RPMI7951 (cell line): ENCODE measurements around the gene OXCT1. TPM values are rescaled to one million over a fixed set of nuclear protein-coding genes. Genes with fewer than 3 reads are reported as not detected.
"Not testable (repeated sequence)": the region's sequence is repeated elsewhere in the genome, so short reads cannot be mapped to it uniquely, and the experiment has no call there.

Experiments used
- DNase-seq: peaks from one replicate; pipeline ENCODE4 v3.0.0-alpha.2; 2012; ENCODE audit warnings: low read depth
- total RNA-seq: library from RNA; depleted of rRNA; stranded (reverse); fragments of >200 nt; shearing (Covaris generic); gene quantifications from 2 replicates; pipeline ENCODE4 v1.2.3, GENCODE V29; 2014

The OXCT1 gene
- total RNA-seq, 1 experiment from 2014 or later: 31.8 TPM

DNA sequence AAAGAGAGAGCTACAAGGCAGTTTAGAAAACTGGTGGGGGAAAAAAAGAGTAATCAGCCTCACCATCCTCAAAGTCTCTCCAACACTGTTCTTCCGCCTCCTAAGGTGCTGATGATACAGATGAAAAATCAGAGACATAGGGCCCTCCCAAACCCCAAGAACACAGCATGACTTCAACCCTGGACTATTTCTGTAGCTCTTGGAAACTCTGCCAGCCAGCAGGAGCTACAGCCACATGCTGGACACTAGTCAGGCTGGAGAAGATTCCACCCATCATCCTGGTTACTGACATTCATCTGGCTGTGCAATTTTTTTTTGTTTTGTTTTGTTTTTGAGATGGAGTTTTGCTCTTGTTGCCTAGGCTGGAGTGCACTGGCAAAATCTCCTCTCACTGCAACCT is 42.4 kb downstream of the OXCT1 start:
- DNase-seq: no peak

DNA sequence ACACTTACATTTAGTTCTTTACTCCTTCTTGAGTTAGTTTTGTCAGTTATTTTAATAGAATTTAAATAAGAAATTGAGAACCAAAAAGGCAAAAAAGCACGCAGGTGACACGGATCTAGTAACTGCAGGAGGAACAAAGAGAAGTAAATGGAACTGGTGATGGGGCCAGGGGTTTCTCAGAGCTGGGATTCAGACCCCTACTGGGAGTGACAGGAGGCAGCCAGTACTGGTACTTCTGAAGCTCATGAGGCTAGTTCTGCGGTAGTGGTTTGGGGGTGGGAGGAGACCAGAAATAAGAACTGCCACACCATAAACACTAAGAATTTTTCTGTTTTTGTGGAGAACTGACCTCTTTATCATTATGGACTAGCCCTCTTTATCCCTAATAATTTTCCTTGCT is 48.2 kb downstream of the OXCT1 start:
- DNase-seq: no peak

GRCh38 chr5:41821051-41821450 is 49.2 kb downstream of the OXCT1 start:
- DNase-seq: no peak

DNA sequence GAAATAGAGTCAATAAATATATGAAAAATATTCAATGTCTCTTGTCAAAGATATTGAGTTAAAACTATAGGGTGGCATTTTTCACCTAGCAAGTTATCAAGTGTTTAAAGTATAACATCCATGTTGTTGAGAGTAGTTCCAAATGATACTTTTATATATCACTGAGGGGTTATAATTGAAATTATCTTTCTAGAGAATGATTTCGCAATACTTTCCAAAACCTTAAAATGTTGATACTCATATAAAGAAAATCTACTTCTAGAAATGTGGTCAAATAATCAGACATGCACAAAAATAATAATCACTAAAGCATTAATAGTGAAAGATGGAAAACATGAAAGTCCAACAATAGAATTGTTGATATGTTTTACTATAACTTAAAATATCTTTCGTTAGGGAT is 50.1 kb downstream of the OXCT1 start:
- DNase-seq: no peak

GRCh38 chr5:41817625-41818301 is 52.5 kb downstream of the OXCT1 start:
- DNase-seq: no peak

DNA sequence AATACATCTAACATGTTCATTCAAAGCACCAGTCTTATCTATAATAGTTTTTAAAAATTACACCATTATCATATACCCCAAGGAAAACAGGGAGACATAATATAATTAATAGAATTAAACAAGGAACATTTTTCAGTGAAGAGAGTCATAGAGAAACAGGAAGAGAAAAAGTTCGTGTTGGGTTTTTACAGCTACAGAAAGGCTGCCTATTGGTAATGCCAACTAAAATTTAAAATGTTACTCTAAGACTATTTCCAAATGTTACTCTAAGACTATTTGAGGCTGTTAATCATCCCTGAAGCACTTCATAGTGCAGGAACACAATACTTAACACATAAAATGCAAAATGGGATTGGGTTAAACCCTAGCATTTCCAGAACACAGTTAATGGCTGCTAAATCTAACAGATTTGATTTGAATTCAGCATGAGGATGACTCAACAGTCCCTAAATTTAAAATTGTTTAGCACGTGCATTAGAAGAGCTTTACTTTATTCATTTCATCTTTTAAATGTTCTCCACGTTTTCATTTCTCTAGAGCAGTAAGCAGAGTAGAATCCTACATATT is 54.5 kb downstream of the OXCT1 start:
- no peak for DNase-seq

DNA sequence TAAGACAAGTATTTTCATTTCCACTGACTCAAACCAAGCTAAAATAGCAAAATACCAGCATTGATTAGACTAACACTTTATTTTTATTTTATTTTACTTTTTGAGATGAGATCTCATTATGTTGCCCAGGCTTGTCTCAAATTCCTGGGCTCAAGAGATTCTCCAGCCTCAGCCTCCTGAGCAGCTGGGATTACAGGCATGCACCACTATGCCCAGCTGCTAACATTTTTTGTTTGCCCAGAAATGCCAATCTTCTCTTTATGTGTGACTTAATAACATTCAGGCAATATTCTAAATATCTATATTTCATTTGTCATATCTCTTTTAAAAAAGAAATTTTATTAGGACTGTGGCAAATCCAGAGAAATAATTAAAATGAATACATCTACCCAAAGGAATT is 55.0 kb downstream of the OXCT1 start:
- DNase-seq: no peak

- DNase-seq: not testable (repeated sequence)
Measured at GRCh38 chr5:41814306-41814705, 55.9 kb downstream of the OXCT1 start.

DNA sequence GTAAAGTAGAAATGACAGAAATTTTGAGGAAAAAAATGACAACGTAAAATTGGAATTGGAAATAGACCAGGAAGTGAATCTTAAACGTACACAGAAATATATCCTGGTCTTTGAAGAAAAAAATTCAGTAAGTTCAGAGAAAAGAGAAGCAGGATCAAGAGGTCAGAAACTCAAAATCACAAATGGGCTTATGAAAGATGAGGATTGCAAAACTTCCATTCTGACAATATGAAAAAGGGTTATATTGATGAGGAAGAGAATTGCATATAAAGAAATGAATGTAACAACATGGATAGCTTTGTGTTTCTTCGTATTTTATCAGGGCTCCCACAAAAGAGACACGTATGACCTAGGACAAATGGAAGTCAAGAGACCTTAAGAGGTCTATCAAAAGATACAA is 58.1 kb downstream of the OXCT1 start:
- no peak for DNase-seq

GRCh38 chr5:41809128-41809527 is 61.1 kb downstream of the OXCT1 start:
- no peak for DNase-seq

- no peak for DNase-seq
Measured at GRCh38 chr5:41808294-41808693, 61.9 kb downstream of the OXCT1 start.

GRCh38 chr5:41797662-41798061 is 72.6 kb downstream of the OXCT1 start:
- DNase-seq: no peak

GRCh38 chr5:41796061-41796460 is 74.2 kb downstream of the OXCT1 start:
- no peak for DNase-seq

DNA sequence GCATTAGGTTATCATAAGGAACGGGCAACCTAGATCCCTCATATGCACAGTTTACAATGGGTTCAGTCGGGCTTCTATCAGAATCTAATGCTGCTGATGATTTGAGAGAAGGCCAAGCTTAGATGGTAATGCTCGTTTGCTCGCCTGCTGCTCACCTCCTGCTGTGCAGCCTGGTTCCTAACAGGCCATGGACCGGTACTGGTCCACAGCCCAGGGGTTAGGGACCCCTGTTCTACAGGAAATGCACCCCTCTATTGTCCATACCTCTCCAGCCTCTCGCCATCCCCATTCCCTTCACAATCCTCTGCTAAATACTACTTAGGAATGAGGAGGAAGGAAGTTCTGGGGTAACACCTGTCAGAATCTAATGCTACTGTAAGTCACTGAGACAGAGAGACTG is 75.1 kb downstream of the OXCT1 start:
- DNase-seq: no peak

- peak; percentile 83 for DNase-seq
Measured at GRCh38 chr5:41794471-41794870, 75.8 kb downstream of the OXCT1 start.

DNA sequence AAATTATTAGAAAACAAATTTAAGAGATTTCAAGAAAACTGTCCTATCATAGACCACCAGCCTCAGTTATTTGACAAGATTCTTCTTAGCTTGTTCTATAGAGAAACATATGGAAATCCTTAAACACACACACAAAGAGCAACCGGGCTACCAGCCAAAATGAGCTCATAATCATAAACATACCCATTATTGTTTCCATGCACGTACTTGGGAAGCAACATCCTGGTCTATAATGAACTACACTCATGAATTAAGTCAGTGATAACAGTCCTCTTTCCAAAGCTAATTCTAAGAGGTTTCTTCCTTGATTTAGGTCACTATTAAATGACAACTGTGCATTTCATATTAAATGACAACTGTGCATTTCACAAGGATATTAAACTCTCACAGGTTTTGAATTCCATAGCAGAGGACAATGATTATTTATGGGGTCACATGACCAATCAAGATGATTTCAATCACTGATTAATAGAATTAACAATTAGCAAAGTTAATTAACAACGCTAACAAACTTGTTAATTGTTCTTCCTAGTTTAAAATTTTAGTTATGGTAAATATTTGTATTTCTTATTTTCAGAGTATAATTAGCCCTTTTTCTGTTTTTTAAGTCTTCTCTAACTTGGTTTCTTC is 77.0 kb downstream of the OXCT1 start:
- DNase-seq: peak; percentile 39

GRCh38 chr5:41790038-41790776 is 80.0 kb downstream of the OXCT1 start:
- DNase-seq: no peak

DNA sequence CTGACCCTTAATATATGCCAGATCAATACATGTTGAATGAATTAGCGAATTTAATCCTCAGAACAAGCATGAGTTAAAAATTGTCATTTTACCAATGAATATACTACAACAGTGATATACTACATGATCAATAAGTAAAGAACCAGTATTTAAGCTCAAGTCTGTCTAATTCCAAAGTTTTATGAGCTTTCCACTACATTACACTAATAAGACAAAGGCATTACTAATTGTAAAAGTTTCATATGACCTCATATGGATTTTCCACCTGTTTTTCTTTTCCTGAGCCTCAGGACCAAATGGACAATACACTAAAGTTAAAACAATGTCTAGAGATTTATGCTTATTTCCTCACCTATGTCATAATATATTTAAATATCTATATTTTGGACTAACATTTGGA is 80.8 kb downstream of the OXCT1 start:
- DNase-seq: no peak

DNA sequence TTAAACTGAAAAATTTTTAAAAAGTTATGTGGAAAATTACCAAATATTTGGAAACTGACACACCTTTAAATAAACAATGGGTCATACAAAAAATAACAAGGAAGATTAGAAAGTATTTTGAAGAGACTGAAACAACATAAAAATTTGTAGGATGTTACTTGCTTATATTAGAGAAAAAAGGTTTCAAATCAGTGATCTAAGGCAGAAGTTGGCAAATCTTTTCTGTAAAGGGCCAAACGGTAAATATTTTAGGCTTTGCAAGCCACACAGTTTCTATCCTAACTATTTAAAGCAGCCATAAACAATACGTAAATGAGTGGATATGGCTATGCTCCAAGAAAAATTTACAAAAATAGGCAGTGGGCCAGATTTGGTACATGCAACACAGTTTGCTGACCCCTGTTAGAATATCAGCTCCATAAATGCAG is 81.3 kb downstream of the OXCT1 start:
- DNase-seq: peak; percentile 5

DNA sequence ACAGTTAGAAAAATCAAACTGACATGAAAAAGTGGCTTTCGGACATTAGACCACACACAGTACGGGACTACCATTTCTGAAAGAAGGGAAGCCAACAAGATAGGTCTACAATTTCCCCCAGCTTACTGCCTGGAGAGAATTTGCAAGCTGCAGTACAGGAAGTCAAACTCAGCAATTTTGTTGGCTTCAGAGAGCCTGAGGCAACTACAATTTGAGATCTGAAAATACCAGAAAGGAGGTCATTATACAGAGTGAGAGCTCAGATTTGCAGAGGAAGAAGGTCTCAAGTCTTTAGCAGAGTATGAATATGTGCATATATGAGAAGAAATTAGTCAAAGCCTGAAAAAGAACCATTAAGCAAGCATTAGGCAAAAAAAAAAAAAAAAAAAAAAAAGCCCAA is 83.0 kb downstream of the OXCT1 start:
- DNase-seq: peak; percentile 35

GRCh38 chr5:41785061-41785460 is 85.2 kb downstream of the OXCT1 start:
- DNase-seq: no peak

- DNase-seq: no peak
Measured at GRCh38 chr5:41778410-41778809, 91.8 kb downstream of the OXCT1 start.

GRCh38 chr5:41776435-41776834 is 93.8 kb downstream of the OXCT1 start:
- DNase-seq: no peak
